PC-3 (cell line): ENCODE measurements around the gene A3GALT2. TPM values are rescaled to one million over a fixed set of nuclear protein-coding genes. Genes with fewer than 3 reads are reported as not detected.

Experiments used
- ATAC-seq: fragments of 200-7000 bp; cut with Tn5 transposase; 2 replicates; pipeline ENCODE4 v1.9.1; 2020; ENCODE audit warnings: mild to moderate bottlenecking, moderate library complexity
- BruUV-seq: library from RNA; stranded (reverse); fragments of 400-500 nt; replicated peaks from 2 replicates; lab custom pipeline; 2021; lab: Mats Ljungman, UMichigan
- CTCF ChIA-PET: fragments of 300-600 bp; sonication (Branson Sonifier 250); formaldehyde crosslinking; loops from one replicate; lab custom pipeline; 2022; ENCODE audit warnings: antibody characterized with exemption; lab: Charles Lee
- POLR2A ChIA-PET: fragments of 300-600 bp; sonication (Branson Sonifier 250); formaldehyde crosslinking; loops from one replicate; lab custom pipeline; 2022; ENCODE audit warnings: antibody characterized with exemption; ENCODE audit not compliant: unreplicated experiment; lab: Charles Lee
- DNase-seq: peaks from one replicate; pipeline ENCODE4 v3.0.0-alpha.2; 2015
- H2AFZ ChIP-seq: fragments of 300-600 bp; sonication (generic); 2 replicates; pipeline ENCODE4 v1.6.0; 2016; ENCODE audit warnings: antibody characterized with exemption, low read length
- H3F3A ChIP-seq: fragments of 300-600 bp; sonication (generic); one replicate; pipeline ENCODE4 v1.6.0; 2017; ENCODE audit warnings: antibody characterized with exemption, low read length, control low read depth, mild to moderate bottlenecking; ENCODE audit not compliant: unreplicated experiment
- H3K27ac ChIP-seq: fragments of 300-600 bp; sonication (generic); 2 replicates; pipeline ENCODE4 v1.5.1; 2016; ENCODE audit warnings: mild to moderate bottlenecking, low read length
- H3K27me3 ChIP-seq: fragments of 300-600 bp; sonication (generic); 2 replicates; pipeline ENCODE4 v1.6.1; 2016; ENCODE audit warnings: low read length, mixed read lengths
- H3K36me3 ChIP-seq: fragments of 300-600 bp; sonication (generic); 2 replicates; pipeline ENCODE4 v1.6.1; 2016; ENCODE audit warnings: low read depth, mixed run types, low read length, mixed read lengths
- H3K4me1 ChIP-seq: fragments of 300-600 bp; sonication (generic); 2 replicates; pipeline ENCODE4 v1.5.1; 2016; ENCODE audit warnings: low read length; ENCODE audit not compliant: insufficient read depth
- H3K4me2 ChIP-seq: fragments of 300-600 bp; sonication (generic); 2 replicates; pipeline ENCODE4 v1.6.0; 2016; ENCODE audit warnings: low read length
- H3K4me3 ChIP-seq: fragments of 300-600 bp; sonication (generic); 2 replicates; pipeline ENCODE4 v1.5.1; 2016; ENCODE audit warnings: mild to moderate bottlenecking, low read length, mixed read lengths
- H3K79me2 ChIP-seq: fragments of 300-600 bp; sonication (generic); 2 replicates; pipeline ENCODE4 v1.6.1; 2017; ENCODE audit warnings: low read length, mixed read lengths
- H3K9ac ChIP-seq: fragments of 300-600 bp; sonication (generic); 2 replicates; pipeline ENCODE4 v1.6.0; 2016; ENCODE audit warnings: mild to moderate bottlenecking, low read length
- H3K9me2 ChIP-seq: fragments of 300-600 bp; sonication (generic); replicated peaks from 2 replicates; pipeline ENCODE4 v1.6.1; 2016; ENCODE audit warnings: mixed run types, low read length, mixed read lengths
- H3K9me3 ChIP-seq: fragments of 300-600 bp; sonication (generic); 2 replicates; pipeline ENCODE4 v1.6.1; 2016; ENCODE audit warnings: low read length, mixed read lengths
- H4K20me1 ChIP-seq: fragments of 300-600 bp; sonication (generic); 2 replicates; pipeline ENCODE4 v1.6.1; 2016; ENCODE audit warnings: low read length, mixed read lengths
- EZH2 ChIP-seq: fragments of 300-600 bp; sonication (generic); IDR thresholded peaks from one replicate; pipeline ENCODE4 v1.6.1; 2017; ENCODE audit warnings: antibody characterized with exemption, mild to moderate bottlenecking, low read length; ENCODE audit not compliant: unreplicated experiment
- EZH2phosphoT487 ChIP-seq: fragments of 300-600 bp; sonication (generic); IDR thresholded peaks from 2 replicates; pipeline ENCODE4 v1.6.1; 2018; ENCODE audit warnings: mild to moderate bottlenecking, antibody characterized with exemption, low read length, borderline replicate concordance
- intact Hi-C: fragments of 100-400 bp; cut with micrococcal nuclease; formaldehyde crosslinking; loops from 2 replicates; pipeline ENCODE4 v1.9.0; 2023
- total RNA-seq: library from RNA; depleted of rRNA; stranded (reverse); fragments of >200 nt; gene quantifications from 2 replicates; pipeline ENCODE4 v1.2.3, GENCODE V29; 2014
- TF ChIP-seq, protein P1 (sequence below): fragments of 300-600 bp; sonication (generic); conservative IDR thresholded peaks from 2 replicates; pipeline ENCODE4 v1.5.1; 2017; ENCODE audit warnings: antibody characterized with exemption, low read depth, mild to moderate bottlenecking, low read length

A3GALT2 gene
- total RNA-seq, 1 experiment from 2014 or later, result not detected

DNA sequence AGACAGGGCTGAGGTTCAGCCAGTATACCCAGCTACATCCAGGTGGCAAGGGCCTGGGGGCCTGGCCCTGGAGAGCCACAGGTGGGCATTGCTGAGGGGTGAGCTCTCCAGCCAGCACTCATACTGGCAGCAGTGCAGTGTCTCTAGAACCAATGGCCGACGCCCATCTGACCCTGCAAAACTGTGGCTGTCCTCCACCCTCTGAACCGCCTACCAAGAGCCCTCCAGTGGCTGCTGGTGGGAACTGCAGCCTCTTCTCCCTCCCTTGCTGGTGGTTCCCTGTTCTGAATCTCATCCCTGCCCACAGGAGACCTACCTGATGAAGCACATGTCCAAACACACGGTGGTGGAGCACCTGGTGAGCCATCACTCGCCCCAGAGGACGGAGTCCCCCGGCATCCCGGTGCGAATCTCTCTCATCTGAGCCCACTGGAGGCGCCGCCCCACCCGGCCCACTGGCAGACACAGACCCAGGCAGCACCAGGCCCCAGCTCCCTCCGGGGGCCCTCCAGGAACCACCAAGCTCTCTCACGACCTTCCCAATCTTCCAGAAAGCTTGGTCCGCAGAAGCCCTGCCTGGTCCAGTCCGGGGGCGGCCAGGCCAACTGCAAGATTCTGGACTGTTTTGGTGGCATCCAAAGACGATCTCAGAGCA, 22.1 kb downstream of the A3GALT2 start:
- H3K4me2 ChIP-seq, result no peak overlapping the region
- peak; percentile 75 for DNase-seq
- no peak overlapping the region for H2AFZ ChIP-seq

DNA sequence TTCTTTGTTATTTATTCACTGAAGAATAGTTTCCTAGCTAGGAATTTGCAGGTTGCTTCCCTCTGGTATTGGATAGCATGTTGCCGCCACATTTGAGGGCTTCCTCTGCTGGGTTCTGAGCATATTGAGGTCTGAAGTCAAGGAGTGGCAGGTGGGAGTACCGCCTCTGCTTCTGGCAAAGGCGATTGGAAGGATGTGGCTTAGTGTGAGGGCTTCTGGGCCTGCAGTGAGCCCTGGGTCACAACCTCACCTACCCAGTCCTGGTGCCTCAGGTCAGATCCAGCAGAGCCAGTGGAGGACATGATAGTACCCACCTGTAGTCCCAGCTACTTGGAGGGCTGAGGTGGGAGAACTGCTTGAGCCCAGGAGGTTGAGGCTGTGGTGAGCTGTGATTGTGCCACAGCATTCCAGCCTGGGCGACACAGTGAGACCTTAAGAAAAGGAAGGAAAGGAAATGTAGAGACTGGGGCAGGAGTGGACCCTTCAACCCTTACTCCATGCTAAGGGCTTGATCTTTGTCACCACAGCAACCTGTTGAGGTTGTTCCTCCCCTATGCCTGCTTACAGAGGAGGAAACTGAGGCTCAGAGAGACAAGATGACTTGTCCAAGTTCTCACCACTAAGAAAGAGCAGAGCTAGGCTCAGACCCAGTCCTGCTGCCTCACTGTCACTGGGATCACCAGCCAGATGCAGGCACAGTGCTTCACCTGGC, 22.8 kb downstream of the A3GALT2 start:
- no peaks in the 10 kb centered on the region for H4K20me1 ChIP-seq
- H3F3A ChIP-seq, result no peaks in the 10 kb centered on the region
- TF ChIP-seq EZH2 (no peak), EZH2phosphoT487 (no peak)
- TF ChIP-seq, protein P1, sequence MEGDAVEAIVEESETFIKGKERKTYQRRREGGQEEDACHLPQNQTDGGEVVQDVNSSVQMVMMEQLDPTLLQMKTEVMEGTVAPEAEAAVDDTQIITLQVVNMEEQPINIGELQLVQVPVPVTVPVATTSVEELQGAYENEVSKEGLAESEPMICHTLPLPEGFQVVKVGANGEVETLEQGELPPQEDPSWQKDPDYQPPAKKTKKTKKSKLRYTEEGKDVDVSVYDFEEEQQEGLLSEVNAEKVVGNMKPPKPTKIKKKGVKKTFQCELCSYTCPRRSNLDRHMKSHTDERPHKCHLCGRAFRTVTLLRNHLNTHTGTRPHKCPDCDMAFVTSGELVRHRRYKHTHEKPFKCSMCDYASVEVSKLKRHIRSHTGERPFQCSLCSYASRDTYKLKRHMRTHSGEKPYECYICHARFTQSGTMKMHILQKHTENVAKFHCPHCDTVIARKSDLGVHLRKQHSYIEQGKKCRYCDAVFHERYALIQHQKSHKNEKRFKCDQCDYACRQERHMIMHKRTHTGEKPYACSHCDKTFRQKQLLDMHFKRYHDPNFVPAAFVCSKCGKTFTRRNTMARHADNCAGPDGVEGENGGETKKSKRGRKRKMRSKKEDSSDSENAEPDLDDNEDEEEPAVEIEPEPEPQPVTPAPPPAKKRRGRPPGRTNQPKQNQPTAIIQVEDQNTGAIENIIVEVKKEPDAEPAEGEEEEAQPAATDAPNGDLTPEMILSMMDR, result no peak
- H3K36me3 ChIP-seq, result no peaks in the 10 kb centered on the region; the same call in 1 of the 2 replicates
- H3K27me3 ChIP-seq, result no peaks in the 10 kb centered on the region
- no TSS peak for BruUV-seq
- H3K4me2 ChIP-seq, result no peak overlapping the region
- no peak overlapping the region for H2AFZ ChIP-seq
- H3K79me2 ChIP-seq, result no peaks in the 10 kb centered on the region
- H3K9me2 ChIP-seq, result no peaks in the 10 kb centered on the region
- no peaks in the 10 kb centered on the region for H3K4me1 ChIP-seq
- CTCF ChIA-PET, result interaction anchor here (0.6 kb wide), 2 partner anchors 16 to 315 kb away, joined by 3 read pairs; no protein-coding TSS in a partner anchor
- no peaks in the 10 kb centered on the region for H3K9me3 ChIP-seq
- ATAC-seq, result no peak
- no peak overlapping the region for H3K9ac ChIP-seq
- POLR2A ChIA-PET, result interaction anchor here (0.6 kb wide), 1 partner anchor 74 kb away, joined by 5 read pairs; no protein-coding TSS in a partner anchor
- intact Hi-C loops, result loop anchor here (1.0 kb wide), 1 partner anchor 80 kb away; no protein-coding TSS in a partner anchor
- H3K4me3 ChIP-seq, result no peak overlapping the region
- no peak overlapping the region for H3K27ac ChIP-seq
- no peak for DNase-seq

More for the DNA sequence above, 22.1 kb downstream of the A3GALT2 start:
- no peaks in the 10 kb centered on the region for H4K20me1 ChIP-seq
- H3K9me3 ChIP-seq, result no peaks in the 10 kb centered on the region
- intact Hi-C loops, result loop anchor here (1.0 kb wide), 1 partner anchor 80 kb away; no protein-coding TSS in a partner anchor
- H3K9me2 ChIP-seq, result no peaks in the 10 kb centered on the region
- no peaks in the 10 kb centered on the region for H3K79me2 ChIP-seq
- ChIA-PET CTCF (no interaction called here), POLR2A (no interaction called here)
- BruUV-seq, result no TSS peak
- no peaks in the 10 kb centered on the region for H3K4me1 ChIP-seq
- H3K4me3 ChIP-seq, result no peak overlapping the region
- H3K27ac ChIP-seq, result no peak overlapping the region
- ATAC-seq, result peak; percentile 82
- TF ChIP-seq, protein P1, result peak; percentile 84
- TF ChIP-seq EZH2 (no peak), EZH2phosphoT487 (no peak)
- H3K27me3 ChIP-seq, result no peaks in the 10 kb centered on the region
- H3F3A ChIP-seq, result no peaks in the 10 kb centered on the region
- H3K9ac ChIP-seq, result no peak overlapping the region
- no peaks in the 10 kb centered on the region; the same call in 1 of the 2 replicates for H3K36me3 ChIP-seq

DNA sequence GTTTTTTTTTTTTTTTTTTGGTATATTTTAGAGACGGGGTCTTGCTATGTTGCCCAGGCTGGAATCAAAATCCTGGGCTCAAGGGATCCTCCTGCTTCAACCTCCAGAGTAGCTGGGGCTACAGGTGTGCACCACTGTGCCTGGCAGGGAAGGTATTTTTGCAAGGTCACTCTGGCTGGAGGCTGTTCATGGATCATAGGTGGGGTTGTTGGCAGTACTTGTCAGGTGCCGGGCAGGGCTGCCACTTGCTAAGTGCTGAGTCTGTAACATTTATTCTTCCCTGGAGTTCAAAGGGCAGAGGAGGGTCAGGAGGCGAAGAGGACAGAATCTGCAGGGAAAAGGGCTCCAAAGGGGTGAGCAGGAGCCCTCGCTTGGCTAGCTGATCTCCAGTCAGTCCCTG, 24.1 kb downstream of the A3GALT2 start:
- ATAC-seq, result no peak

More for the DNA sequence above, 24.1 kb downstream of the A3GALT2 start:
- no peaks in the 10 kb centered on the region for H3K9me2 ChIP-seq
- ChIA-PET POLR2A (no interaction called here), CTCF (interaction anchor here (0.6 kb wide), 1 partner anchor 163 kb away, joined by 6 read pairs; no protein-coding TSS in a partner anchor)
- H3K79me2 ChIP-seq, result no peaks in the 10 kb centered on the region
- no peak overlapping the region for H3K4me3 ChIP-seq
- no peaks in the 10 kb centered on the region for H4K20me1 ChIP-seq
- H3K36me3 ChIP-seq, result no peaks in the 10 kb centered on the region; the same call in 1 of the 2 replicates
- no peaks in the 10 kb centered on the region for H3K27me3 ChIP-seq
- TF ChIP-seq EZH2phosphoT487 (no peak), EZH2 (no peak)
- TF ChIP-seq, protein P1, result no peak
- no peak for DNase-seq
- BruUV-seq, result no TSS peak
- H3K9me3 ChIP-seq, result no peaks in the 10 kb centered on the region
- intact Hi-C loops, result no loop called here
- no peak overlapping the region for H3K4me2 ChIP-seq
- no peaks in the 10 kb centered on the region for H3K4me1 ChIP-seq
- H3F3A ChIP-seq, result no peaks in the 10 kb centered on the region
- H3K27ac ChIP-seq, result no peak overlapping the region
- H2AFZ ChIP-seq, result no peak overlapping the region
- H3K9ac ChIP-seq, result no peak overlapping the region
